Esophagus mucosa (tissue), 1 donor: ENCODE measurements around the gene FAU. TPM values are rescaled to one million over a fixed set of nuclear protein-coding genes. Genes with fewer than 3 reads are reported as not detected.

Experiments
- ATAC-seq: fragments of 200-7000 bp; cut with Tn5 transposase; one replicate; pipeline ENCODE4 v1.9.1; 2020
- total RNA-seq: library from RNA; stranded (reverse); gene quantifications from one replicate; pipeline ENCODE4 v1.2.4, GENCODE V29; 2023
- donor health status: DM: yes; HTN: yes; CAD: no.

Gene FAU
- total RNA-seq, 1 donor from 2014 or later = 758 TPM

DNA sequence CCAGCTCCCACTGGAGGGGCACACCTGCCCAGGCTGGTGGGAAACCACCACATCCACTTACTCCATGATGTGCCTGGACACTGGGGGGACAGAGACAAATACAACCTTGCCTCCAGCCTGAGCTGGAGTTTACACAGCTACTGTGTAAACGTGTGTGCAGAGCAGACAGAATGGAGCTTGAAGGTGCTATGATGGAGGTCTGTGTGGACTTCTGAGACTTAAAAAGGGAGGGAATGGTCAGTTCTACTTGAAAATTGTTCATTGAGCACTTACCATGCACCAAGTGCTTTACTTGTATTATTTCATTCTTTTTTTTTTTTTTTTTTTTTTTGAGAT is 49.3 kb downstream of the FAU start:
- no peak for ATAC-seq

DNA sequence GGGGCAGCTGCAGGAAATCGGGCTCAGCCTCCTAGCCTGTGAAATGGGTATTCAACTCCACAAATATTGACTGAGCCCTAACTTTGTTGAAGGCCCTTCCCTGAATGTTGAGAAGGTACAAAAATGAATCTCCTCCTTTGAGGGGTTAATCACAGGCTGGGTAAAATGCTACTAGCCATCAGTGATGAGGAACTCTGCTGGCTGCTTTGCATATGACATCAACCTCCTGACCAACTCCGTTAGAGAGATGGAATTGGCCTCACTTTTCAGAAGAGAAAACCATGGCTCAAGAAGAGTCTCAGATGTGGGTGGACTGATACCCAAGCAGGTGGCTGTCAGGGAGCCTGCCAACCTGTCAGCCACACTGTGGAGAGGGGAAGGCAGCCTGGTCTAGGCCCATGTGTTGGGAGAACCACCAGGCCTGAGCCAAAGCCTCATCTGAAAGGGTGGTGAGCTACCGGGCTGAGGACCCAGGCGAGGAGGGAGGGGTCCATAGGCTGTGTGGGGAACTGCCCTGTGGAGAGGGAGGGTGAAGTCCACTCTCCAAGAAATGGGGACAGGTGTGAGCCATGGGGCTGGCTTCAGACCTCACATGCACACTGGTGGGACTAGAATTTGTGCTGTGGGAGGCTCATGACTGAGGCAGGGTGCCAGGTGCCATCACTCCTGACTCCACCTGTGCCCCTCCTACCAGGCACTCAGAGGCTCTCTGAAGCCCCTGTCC is 49.9 kb downstream of the FAU start:
- peak; percentile 21 for ATAC-seq

Other genes starting within 250 kb of the FAU start
- gene EHD1, start 243.5 kb downstream of the FAU start, total RNA-seq = 25.6 TPM
- 10.7 TPM for gene ATG2A, start 204.9 kb downstream of the FAU start, total RNA-seq
- 7.0 TPM for gene PPP2R5B, start 197.4 kb downstream of the FAU start, total RNA-seq
- gene GPHA2, start 186.2 kb downstream of the FAU start, total RNA-seq = not detected
- gene MAJIN, start 150.0 kb downstream of the FAU start, total RNA-seq = not detected
- not detected for gene BATF2, start 125.2 kb downstream of the FAU start, total RNA-seq
- 43.9 TPM for gene ARL2, start 108.0 kb downstream of the FAU start, total RNA-seq
- 12.2 TPM for gene SNX15, start 94.7 kb downstream of the FAU start, total RNA-seq
- 11.3 TPM for gene SAC3D1, start 80.9 kb downstream of the FAU start, total RNA-seq
- 2.7 TPM for gene NAALADL1, start 63.6 kb downstream of the FAU start, total RNA-seq
- 14.1 TPM for gene CDCA5, start 38.1 kb downstream of the FAU start, total RNA-seq
- gene ZFPL1, start 37.9 kb downstream of the FAU start, total RNA-seq = 25.7 TPM
- gene VPS51, start 25.9 kb downstream of the FAU start, total RNA-seq = 76.4 TPM
- gene TM7SF2, start 10.3 kb downstream of the FAU start, total RNA-seq = 53.2 TPM
- gene ZNHIT2, start 4.4 kb downstream of the FAU start, total RNA-seq = 9.4 TPM
- 63.9 TPM for gene MRPL49, start 187 bp upstream of the FAU start, total RNA-seq
- 28.1 TPM for gene SYVN1, start 12.4 kb upstream of the FAU start, total RNA-seq
- not detected for gene SPDYC, start 48.1 kb upstream of the FAU start, total RNA-seq
- 510 TPM for gene CAPN1, start 59.8 kb upstream of the FAU start, total RNA-seq
- gene POLA2, start 139.8 kb upstream of the FAU start, total RNA-seq = 11.2 TPM
- 0.92 TPM for gene CDC42EP2, start 192.7 kb upstream of the FAU start, total RNA-seq
- 30.4 TPM for gene DPF2, start 211.7 kb upstream of the FAU start, total RNA-seq
- 0.16 TPM for gene TIGD3, start 232.6 kb upstream of the FAU start, total RNA-seq